Endometrium (tissue), 2 donors: ENCODE measurements around the gene THEM4.

Source experiments
- FAIRE-seq: peaks from 2 replicates; lab custom pipeline; 2012; peaks lifted over from hg19 to GRCh38; lab: Jason Lieb, UNC
- donor health status: control.
- donor health status: control.

THEM4 gene

DNA sequence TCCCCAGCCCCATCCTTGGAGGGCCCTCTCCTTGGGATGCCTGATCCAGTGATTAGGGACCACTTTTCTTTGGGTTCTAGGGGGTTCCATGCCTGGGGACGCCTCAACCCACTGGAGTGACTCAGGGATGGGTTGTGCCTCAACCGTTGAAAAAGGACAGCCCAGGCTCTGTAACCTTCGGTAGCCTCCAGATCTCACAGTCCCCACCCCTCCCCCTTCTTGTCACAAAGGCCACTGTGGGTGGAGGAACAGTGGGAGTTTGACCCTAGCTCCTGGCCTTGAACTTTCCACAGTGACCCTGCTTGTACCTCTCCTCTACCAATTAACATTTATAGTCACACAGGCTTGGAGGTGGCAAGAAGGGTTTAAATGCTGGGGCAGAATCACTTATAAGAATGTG, 75.1 kb downstream of the THEM4 start:
- FAIRE-seq: no peak

DNA sequence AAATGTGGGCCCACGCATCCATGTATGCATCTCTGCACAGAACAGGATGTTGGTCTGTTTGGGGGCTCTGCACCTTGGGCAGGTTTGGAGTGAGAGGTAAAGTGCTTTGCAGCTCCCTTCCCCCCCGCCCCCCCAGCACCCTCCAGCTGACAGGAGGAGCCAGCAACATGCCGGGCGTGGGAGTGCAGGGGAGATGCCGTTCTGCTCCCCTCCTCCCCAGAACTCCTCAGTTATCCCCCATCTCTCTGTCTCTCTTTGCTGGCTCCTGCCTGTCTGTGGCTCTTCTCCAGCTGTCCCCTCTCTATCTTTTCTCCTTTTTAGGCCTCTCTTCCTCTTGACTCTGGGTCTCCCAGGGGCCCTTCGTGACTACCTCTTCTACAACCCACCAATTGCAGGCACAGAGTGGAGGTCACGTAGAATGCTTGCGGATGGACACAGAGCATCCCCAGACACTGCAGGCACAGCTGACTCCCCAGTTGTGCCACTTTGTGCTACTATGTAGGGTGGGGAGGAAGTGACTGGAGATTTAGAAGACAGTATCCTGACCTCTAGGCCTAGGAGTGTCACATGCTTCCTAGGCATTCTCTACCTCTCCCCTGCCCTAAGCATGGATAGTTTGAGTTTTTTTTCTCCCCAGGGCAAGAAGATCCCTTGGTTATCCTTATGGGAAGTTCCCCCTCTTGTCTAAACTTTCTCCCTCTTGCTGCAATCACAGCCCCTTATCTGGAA, 76.0 kb downstream of the THEM4 start:
- FAIRE-seq: no peak

DNA sequence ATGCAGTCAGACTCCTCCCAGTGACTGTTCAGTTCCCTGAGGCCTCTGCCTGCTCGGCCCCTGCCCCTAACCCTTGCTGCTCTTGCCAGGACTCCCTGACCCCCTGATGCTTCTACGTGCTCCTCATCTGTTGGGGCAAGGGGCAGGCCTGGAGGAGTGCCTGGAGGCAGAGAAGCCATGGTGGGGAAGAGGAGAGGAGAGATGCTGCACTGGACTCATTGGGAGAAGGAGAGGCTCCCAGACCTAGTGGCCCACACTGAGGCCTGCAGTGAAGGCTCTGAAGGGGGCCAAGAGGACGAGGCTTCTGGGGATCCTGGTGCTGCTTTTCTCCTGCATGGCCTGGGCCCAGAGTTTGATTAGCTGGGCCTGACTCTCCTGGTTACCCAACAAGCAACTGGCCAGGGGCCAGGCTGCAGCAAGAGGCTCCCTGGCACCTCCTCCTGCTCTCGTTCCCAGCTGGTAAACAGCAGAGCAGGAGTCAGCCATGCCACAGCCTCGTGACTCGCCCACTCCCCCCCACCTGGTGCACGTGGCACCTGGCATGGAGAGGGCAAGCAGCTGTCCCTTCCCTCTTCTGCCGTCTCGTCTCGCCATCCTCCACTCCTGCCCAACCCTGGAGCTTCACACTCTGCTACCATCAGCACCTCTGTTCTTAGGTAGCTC, 76.9 kb downstream of the THEM4 start:
- no peak for FAIRE-seq

DNA sequence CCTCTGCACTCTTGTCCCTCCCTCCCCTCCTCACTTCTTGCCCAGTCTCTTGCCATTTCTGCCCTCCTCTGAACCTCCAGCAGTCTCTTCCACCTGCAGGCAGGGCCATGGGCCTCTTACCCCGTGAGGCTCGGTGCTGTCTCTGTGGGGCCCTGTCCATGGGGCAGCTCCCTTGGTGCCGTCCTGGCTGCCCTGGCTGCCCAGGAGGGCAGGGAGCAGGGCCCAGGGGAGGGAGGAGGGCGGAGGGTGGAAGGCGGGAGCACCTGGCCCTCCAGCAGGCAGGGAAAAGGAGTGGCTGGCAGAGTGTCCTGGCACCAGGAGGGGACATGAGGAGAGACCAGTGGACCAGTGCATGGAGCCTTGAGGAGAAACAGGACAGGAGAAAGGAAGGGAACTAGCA, 77.7 kb downstream of the THEM4 start, which contains the start of gene RORC:
Gene RORC, minus strand, starts transcription at position 198 of the 400 bp plus-strand sequence. Its CDS starts 38 bp downstream, at position 160.
- FAIRE-seq: no peak

DNA sequence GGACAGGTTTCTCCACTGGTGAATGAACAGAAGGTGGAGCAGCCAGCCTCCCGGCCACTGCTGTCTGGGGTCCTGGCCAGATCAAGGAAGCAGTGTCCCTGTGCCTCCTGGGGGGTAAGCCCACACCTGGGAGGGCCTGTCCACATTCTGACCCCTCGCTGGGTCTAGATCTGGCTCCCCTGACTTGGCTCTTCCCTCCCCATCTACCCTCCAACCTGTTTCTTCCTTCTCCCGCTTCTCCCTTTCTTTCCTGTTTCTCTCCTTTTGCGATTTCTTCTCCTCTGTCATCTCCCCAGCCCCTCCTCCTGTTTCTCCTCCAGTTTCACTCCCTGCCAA, 78.1 kb downstream of the THEM4 start:
- FAIRE-seq: no peak

DNA sequence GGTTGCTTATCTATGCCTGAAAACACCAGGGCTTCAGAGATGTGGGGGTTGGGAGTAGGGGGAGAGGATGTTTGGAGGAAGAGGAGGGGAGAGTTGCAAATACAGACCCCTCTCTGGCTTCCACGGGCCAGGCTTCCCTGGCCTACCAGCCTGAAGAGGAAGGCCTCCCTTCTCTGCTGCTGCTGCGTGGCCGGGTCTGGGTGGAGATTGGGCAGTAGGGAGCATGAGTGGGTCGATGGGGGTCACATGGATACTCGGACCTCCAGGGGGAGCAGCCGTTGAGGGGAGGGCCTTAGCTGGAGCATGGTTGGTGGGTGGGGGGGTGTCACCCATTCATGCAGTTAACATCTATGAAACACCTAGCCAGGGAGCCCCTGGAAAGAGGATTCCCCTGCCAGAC, 79.3 kb downstream of the THEM4 start:
- no peak for FAIRE-seq

DNA sequence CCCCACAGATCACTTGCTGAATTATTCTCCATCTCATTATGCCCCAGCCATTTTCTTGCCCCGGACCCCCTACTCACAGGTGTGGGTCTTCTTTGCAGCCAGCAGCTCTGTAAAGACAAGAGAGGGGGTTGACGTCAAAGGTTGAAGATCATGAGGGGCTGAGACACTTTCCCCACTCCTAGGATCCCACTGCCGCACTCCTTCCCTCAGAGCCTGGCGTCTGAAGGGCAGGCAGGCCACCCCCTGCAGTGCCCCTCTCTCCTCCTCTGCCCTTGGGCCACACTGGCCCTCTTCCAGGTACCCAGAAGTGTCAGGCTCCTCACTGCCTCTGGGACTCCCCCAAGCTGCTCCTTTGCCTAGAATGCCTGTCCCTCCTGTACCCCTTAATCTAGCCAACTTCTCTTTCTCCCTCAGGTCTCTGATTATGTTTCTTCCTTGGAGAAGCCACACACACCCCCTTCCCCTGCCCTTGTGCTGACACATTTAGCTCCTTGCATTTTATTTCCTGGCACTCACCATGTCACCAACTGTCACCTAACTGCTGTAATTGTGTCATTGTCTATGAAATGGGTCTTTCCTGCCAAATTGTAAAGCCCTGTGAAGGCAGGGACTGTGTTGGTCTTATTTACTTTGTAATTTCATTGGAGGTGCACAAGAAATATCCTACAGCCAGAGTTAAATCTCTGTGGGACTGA, 79.8 kb downstream of the THEM4 start:
- FAIRE-seq: no peak

DNA sequence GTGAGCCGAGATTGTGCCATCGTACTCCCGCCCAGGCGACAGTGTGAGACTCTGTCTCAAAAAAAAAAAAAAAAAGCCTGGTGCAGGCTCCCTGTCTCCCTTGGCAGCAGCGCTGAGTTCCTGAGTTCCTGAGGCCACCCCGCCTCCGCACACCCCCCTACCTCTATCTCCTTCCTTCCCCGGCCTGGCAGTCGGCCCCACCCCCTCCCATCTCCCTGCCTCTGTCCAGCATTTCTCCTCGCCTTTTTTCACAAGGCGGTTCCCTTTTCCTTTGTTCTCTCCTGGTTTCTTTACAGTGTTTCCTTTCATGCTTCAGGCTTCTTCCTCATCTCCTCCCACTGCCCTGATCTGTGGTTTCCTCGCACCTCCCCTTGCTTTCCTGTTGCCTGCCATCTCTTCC, 80.4 kb downstream of the THEM4 start:
- no peak for FAIRE-seq

DNA sequence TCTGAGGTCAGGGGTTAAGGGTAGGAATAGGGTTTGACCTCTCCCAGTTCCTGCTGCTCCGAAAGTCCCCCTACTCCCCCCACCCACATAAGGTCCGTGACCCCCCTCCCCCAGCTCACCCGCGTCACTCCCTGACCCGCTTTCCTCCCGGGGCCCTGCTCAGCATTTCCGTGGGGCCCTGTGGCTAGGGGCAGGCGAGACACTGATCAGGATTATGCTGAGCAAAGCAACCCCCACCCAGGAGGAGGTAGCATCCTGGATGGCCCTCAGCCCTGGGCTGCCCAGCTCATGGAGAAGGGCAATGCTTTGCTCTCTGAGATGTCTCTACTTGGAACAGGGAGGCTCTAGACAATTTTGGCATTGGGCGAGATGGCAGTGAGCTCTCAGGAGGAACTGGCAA, 81.5 kb downstream of the THEM4 start:
- FAIRE-seq: no peak

DNA sequence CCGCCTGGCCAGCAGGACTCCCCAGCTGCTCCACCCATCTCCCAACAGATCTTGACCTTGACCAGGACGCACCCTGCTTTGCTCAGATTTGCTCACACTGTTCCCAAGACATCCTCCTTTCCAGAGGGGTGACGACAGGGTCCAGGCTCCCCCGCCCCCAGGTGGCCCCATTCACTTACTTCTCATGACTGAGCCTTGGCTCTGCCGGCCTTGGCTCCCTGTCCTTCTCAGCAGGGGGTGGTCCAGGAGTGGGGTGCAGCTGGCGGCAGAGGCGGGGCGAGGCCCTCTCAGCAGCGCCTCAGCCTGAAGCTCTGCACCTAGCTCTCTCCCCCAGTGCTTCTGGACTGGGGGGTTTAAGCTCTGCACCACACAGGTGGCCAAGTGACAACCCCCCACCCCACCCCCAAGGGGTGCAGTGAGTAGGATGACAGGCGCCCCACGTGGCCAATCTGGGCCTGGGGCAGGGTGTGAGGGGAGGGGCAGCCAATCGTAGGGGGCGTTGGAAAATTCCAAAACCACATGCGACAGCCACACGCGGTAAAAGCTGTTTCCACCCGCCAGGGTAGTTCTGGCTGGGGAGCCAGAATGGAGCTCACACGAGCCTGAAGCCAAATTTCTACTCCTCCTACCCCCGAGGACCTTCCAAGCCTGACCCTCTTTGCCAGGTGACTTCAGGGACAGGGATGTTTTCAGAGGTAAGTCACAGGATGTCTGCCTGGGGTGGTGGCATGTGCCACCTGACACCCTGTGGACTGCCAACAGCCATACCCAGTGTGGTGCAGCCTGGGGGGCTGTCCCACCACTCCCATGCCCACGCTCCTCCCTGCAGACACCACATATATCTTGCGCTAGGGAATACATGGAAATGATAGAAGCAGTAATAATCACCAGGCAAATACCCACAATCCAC, 83.3 kb downstream of the THEM4 start:
- FAIRE-seq: no peak

DNA sequence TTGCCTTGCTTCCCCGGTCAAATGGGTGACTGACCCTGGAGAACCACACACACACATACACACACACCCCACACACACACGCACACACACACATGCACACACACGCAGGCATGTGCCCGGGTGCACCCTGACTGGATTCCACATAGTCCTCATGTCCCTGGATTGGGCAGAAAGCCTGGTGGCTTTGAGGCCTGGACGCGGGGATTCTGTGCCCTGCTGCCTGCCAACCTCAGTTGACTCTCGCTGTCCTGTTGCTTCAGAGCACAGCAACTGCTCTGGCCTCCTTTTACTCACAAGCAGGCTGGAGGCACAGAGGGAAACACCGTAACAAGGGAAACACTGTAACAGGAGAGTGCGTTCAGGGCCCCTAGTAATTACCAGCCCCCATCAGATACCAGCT, 84.1 kb downstream of the THEM4 start:
- FAIRE-seq: no peak
